LHCN-M2 (cell line): ENCODE data around the gene KCNIP1. TPM values are rescaled to one million over a fixed set of nuclear protein-coding genes. Genes with fewer than 3 reads are reported as not detected.

Experiments used
- DNase-seq: peaks from one replicate; pipeline ENCODE4 v3.0.0-alpha.2; 2012; ENCODE audit warnings: low read depth
- total RNA-seq: library from RNA; depleted of rRNA; stranded (reverse); fragments of >200 nt; gene quantifications from 2 replicates; pipeline ENCODE4 v1.2.3, GENCODE V29; 2014

The KCNIP1 gene
- total RNA-seq, 1 experiment from 2014 or later, result not detected

- DNase-seq, result no peak
Observed at GRCh38 chr5:170626507-170627150, 122.8 kb downstream of the KCNIP1 start.

- no peak for DNase-seq
Observed at GRCh38 chr5:170627271-170627670, 123.5 kb downstream of the KCNIP1 start.

- DNase-seq, result no peak
Observed at GRCh38 chr5:170628028-170628427, 124.2 kb downstream of the KCNIP1 start.

DNA sequence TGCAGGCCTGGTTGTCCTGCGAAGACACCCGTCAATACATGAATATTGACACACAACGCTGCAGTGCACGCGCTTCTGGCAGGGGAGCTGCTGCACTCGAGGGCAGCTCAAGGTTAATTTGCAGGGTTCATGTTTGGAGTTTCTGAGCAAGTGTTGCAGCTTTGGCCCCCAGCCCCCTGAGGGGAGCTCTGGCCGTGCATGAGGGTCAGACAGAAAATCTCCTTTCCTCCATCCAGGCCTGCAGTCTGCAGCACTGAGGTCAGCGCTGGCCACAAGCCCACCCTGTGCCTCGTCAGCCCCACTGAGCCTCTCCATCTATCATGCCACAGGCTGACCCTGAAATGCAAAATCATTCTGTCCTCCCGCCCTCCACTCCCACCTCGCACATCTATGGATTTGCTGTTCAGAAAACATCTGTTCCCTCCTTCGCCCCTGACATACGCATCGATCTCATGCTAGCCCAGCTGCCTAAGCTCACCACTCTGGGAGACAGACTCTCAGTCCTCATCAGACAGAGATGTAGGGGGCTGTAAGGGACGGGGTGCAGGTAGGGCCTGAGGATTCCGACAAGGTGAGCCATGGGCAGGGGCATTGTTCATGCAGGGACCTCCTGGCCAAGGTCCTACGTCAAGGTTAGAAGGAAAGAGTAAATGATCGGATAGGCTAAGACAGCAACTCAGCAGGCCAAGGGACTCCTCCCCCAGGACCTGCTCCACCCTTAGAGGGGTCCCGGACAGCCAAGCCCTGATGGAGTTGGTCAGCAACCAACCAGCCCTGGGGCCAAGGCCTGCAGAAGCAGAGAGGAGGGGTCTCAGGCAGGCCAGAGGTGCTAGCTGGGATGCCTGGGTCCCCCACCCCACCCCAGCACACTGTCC, 125.1 kb downstream of the KCNIP1 start:
- no peak for DNase-seq

DNA sequence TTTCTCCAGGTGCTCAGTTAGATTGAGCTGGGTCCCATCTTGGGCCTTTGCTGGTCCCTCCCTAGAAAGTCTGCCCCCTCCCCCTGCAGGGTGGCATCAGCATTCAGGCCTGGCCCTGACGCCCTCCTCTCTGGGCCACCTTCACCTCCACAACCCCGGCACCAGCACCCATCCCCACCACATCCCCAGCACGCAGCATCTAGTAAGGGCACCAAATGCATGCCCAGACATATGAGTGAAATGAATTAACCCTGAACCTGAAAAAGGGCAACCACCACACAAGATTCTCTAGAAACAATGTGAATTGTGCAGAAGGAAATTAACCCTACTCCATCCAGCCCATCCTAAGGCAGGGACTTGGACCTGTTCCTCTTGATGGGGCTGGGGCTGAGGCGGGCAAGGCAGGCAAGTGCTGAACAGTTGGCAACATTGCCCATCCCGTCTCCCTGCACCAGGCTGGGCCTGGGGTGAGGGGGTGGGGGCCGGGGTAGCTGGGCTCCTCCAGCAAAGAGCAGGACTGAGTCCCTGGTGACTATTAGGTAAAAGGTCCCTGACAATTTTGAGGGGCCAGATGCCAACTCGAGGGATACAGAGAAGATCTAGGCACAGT, 125.9 kb downstream of the KCNIP1 start:
- DNase-seq, result no peak

DNA sequence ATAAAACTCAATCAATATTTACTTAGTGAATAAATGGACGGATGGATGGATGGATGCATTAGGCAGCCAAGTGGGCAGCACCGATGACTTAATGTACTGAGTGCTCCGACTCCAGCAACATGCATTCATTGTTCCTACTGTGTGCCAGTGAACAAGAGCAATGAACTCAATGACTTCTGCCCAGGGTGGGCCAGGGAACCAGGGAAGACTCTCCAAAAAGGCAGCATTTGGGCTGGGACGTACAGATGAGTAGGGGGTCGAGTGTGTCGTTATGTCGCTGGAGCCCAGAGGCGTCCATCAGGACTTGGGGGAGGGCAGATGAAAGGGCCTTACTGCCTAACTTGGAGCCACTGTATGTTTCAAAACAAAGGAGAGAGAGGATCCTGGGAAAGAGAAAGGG, 126.4 kb downstream of the KCNIP1 start:
- no peak for DNase-seq

GRCh38 chr5:170630711-170631141, 126.9 kb downstream of the KCNIP1 start:
- peak; percentile 3 for DNase-seq

DNA sequence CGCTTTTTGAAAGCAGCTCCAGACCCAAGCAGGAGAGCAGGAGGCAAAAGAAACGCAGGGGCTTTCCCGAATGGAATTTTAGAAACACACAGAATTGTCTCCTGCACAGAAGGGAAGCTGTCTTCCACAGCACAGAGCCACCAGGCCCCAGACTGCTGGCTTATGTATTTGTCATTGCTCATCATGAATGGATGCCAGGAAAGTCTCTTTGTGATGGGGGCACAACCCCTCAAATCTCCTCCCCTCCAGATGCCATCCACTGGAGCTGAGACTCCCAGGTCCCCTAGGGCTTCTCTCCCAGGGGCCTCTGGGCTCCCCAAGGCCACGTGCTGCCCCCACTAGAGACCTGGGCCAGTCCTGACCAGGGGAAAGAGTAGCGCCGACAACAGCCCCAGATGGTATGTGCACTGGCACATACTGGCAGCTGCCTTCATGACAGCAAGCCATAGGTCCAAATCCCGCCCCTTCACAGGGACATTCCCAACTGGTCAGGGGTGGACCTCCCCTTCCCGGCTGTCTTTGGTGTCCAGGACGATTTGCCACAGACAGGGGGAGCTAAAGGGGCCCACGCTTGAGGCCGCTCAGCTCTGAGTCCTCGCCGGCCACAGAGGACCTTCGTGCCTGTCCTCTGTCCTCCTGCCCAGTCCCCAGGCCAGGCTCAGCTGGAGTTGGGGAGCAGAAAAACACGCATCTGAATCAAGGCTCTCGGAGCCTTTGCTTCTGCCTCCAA, 127.8 kb downstream of the KCNIP1 start:
- DNase-seq, result peak; percentile 18

GRCh38 chr5:170632266-170632984, 128.6 kb downstream of the KCNIP1 start:
- no peak for DNase-seq

GRCh38 chr5:170632985-170633234, 129.1 kb downstream of the KCNIP1 start:
- DNase-seq, result peak; percentile 22

GRCh38 chr5:170633235-170634081, 129.6 kb downstream of the KCNIP1 start:
- DNase-seq, result peak; percentile 49

GRCh38 chr5:170634256-170634990, 130.6 kb downstream of the KCNIP1 start:
- DNase-seq, result no peak

DNA sequence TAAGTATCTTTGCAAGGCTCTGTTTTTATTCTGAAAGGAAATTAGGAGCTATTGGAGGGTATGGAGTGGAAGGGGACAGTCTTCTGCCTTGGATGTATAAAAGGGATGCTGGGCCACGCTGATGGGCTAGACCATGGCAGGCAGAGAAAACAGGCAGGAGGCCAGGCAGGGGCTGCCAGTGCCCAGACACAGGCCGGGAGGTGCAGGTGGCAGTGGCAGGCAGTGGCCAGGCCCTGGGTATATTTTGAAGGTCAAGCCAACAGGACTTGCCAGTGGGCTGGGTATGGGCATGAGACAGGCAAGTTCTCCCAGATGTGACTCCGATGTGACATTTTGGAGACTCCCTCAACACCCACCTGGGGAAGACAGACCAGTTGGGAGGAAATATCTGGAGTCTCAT, 131.9 kb downstream of the KCNIP1 start:
- no peak for DNase-seq

DNA sequence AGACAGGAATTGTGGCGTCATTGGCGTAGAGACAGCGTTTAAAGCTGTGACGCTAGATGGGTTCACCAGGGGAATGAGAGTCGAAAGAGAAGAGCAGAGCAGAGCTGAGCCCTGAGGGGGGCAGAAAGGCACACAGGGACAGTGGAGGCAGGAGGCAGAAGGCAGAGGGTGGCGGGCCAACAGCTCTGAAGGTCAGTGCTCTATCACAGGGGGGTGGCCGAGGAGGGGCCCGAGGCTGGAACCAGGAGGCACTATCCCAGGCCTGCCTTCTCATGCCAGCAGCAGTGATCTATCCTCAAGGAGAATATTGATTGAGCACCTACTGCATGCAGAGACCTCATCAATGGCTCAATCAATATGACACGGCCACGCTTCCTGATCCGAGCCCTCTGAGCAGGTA, 132.4 kb downstream of the KCNIP1 start:
- no peak for DNase-seq

DNA sequence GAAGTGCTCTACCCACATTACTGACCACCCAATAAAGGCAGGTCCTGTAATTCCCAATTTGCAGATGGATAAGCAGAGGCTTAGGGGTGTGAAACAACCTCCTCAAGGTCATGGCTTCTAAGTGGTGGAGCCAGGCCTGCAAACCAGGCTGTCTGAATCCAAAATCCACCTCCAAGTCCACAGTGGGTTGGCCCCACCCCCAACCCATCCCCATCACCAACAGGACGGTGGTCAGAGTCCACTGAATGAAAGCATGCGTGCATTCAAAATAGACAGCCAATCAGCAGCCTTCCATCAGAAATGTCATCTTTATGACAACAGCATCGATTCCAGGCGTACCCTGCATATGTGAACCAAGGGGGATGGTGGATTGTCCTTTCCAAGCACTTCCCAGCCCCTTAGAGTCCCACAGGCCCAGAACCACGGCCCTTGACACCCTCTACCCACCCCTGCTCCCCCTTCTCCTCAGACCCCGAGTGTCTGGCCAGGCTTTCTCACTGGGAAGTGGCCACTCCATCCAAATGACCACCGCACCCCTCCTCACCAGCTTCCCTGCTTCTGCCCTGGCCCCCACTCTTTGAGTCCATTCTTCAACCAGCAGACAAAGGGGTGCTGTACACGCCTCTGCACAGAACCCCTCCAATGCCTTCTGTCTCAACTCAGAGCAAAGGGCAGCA, 133.1 kb downstream of the KCNIP1 start:
- no peak for DNase-seq

- DNase-seq, result no peak
Observed at GRCh38 chr5:170638051-170638450, 134.2 kb downstream of the KCNIP1 start.

GRCh38 chr5:170638454-170639220, 134.8 kb downstream of the KCNIP1 start:
- peak; percentile 24 for DNase-seq

GRCh38 chr5:170639221-170639925, 135.6 kb downstream of the KCNIP1 start:
- DNase-seq, result no peak
